Aorta (tissue), 5 donors: ENCODE results near the gene SPIRE1. TPM values are rescaled to one million over a fixed set of nuclear protein-coding genes. Genes with fewer than 3 reads are reported as not detected.
A peak's percentile ranks its signal among the peaks of the same experiment; 100 is the strongest.

ENCODE experiments used
- ATAC-seq: fragments of 200-7000 bp; cut with Tn5 transposase; one replicate; pipeline ENCODE4 v1.9.1; 2022; ENCODE audit warnings: moderate library complexity; ENCODE audit not compliant: low FRiP score
- DNase-seq, 2 donors: peaks; one replicate each; pipeline ENCODE4 v3.0.0-alpha.2; 2020
- H3K27ac ChIP-seq, 2 donors: one replicate each; pipeline ENCODE4 v1.5.1; 2013; ENCODE audit warnings: low read length in 2 of 2, mild to moderate bottlenecking in 2 of 2, moderate library complexity in 2 of 2, control low read depth in 1 of 2, inconsistent platforms in 1 of 2, low read depth in 1 of 2
- H3K27me3 ChIP-seq, 2 donors: one replicate each; pipeline ENCODE4 v1.6.1; 2013; ENCODE audit warnings: control low read depth in 1 of 2, low read length in 1 of 2, mild to moderate bottlenecking in 1 of 2, moderate library complexity in 1 of 2; ENCODE audit not compliant: insufficient read depth in 2 of 2, control insufficient read depth in 1 of 2
- H3K36me3 ChIP-seq, 2 donors: one replicate each; pipeline ENCODE4 v1.6.1; 2013; ENCODE audit warnings: control low read depth in 1 of 2, low read length in 1 of 2, mild to moderate bottlenecking in 1 of 2; ENCODE audit not compliant: insufficient read depth in 2 of 2, control insufficient read depth in 1 of 2
- H3K4me1 ChIP-seq, 2 donors: one replicate each; pipeline ENCODE4 v1.6.1; 2013; ENCODE audit warnings: low read length in 2 of 2, control low read depth in 1 of 2, mild to moderate bottlenecking in 1 of 2, moderate library complexity in 1 of 2; ENCODE audit not compliant: insufficient read depth in 2 of 2, control insufficient read depth in 1 of 2
- H3K4me3 ChIP-seq, 2 donors: one replicate each; pipeline ENCODE4 v1.5.1; 2013; ENCODE audit warnings: low read length in 2 of 2, control low read depth in 1 of 2, mild to moderate bottlenecking in 1 of 2
- H3K9me3 ChIP-seq: one replicate; pipeline ENCODE4 v1.6.1; 2013; ENCODE audit warnings: mild to moderate bottlenecking, low read length; ENCODE audit not compliant: control insufficient read depth
- WGBS, 2 donors: extraction: QIAGEN DNeasy Blood & Tissue Kit; methylation state at CpG; one replicate each; pipeline ENCODE4 v1.1.7; 2013; 5-methylcytosine and 5-hydroxymethylcytosine counted together
- intact Hi-C, 2 donors: fragments of 100-400 bp; cut with DNase I; formaldehyde crosslinking; loops; one replicate each; pipeline versions ENCODE4 v1.14.2 to v1.15.0; 2022
- polyA plus RNA-seq, 2 donors: library from polyadenylated mRNA; stranded (reverse); fragments of 200-250 nt; gene quantifications; one replicate each; pipeline ENCODE4 v1.2.3, GENCODE V29; 2013
- total RNA-seq, 2 donors: library from RNA; stranded (reverse); fragmentation: NEBNext Ultra II Directional; extraction: Animal tissue kit (Norgen Biotek cat#: 25700); gene quantifications; one replicate each; pipeline ENCODE4 v1.2.1, GENCODE V29; 2021
- donor health status: healthy with polysubstance abuse.
- donor health status: Bipolar disorder and iron deficiency.
- donor health status: DM: no; HTN: no; CAD: no.
- donor health status: DM: no; HTN: no; CAD: no.
- donor health status: DM: yes; HTN: yes; CAD: no.

SPIRE1 gene
- total and polyA plus RNA-seq, 4 donors = 14.9 to 48.5 (median 28.2) TPM

- Histone ChIP-seq H3K4me3 (no peak overlapping the region), H3K9me3 (no peaks in the 10 kb centered on the region), H3K27me3 (no peaks in the 10 kb centered on the region), H3K36me3 (no peaks in the 10 kb centered on the region), H3K27ac (no peak overlapping the region), H3K4me1 (no peaks in the 10 kb centered on the region)
- intact Hi-C loops = no loop called here
- WGBS, 2 donors = 95 to 96% methylated on average over 5 of the region's 5 CpGs
- no peak for DNase-seq
- ATAC-seq = no peak
Measured at GRCh38 chr18:12621742-12622306, 36.1 kb downstream of the SPIRE1 start.

GRCh38 chr18:12615748-12616147 lies 42.2 kb downstream of the SPIRE1 start:
- Histone ChIP-seq H3K4me1 (no peaks in the 10 kb centered on the region), H3K27me3 (no peaks in the 10 kb centered on the region), H3K36me3 (no peaks in the 10 kb centered on the region), H3K9me3 (no peaks in the 10 kb centered on the region), H3K4me3 (no peak overlapping the region), H3K27ac (no peak overlapping the region)
- DNase-seq = no peak
- intact Hi-C loops = no loop called here
- WGBS, 2 donors = 34 to 40% methylated on average over 2 of the region's 2 CpGs
- ATAC-seq = no peak

GRCh38 chr18:12608301-12608700 lies 49.6 kb downstream of the SPIRE1 start:
- WGBS, 2 donors = 60 to 79% methylated on average over 1 of the region's 1 CpG
- DNase-seq (no peak), ATAC-seq (no peak)
- Histone ChIP-seq H3K4me3 (no peak overlapping the region), H3K36me3 (no peaks in the 10 kb centered on the region), H3K4me1 (peaks cover 2 to 4% of the 10 kb centered on the region in 2 donors), H3K27me3 (no peaks in the 10 kb centered on the region), H3K9me3 (no peaks in the 10 kb centered on the region), H3K27ac (no peak overlapping the region)
- intact Hi-C loops = no loop called here

GRCh38 chr18:12606592-12607315 lies 51.2 kb downstream of the SPIRE1 start:
- H3K9me3 ChIP-seq = no peaks in the 10 kb centered on the region
- H3K27me3 ChIP-seq = no peaks in the 10 kb centered on the region
- H3K36me3 ChIP-seq = no peaks in the 10 kb centered on the region
- no peak overlapping the region for H3K27ac ChIP-seq
- no peak overlapping the region for H3K4me3 ChIP-seq
- ATAC-seq (peak; percentile 45), DNase-seq (no peak)
- WGBS, 2 donors = 72% methylated on average over 10 of the region's 10 CpGs
- intact Hi-C loops = no loop called here
- H3K4me1 ChIP-seq = peaks cover 2 to 4% of the 10 kb centered on the region in 2 donors

GRCh38 chr18:12604445-12605007 lies 53.4 kb downstream of the SPIRE1 start:
- ATAC-seq = no peak
- Histone ChIP-seq H3K36me3 (no peaks in the 10 kb centered on the region), H3K4me1 (peaks cover 0 to 3% of the 10 kb centered on the region in 2 donors), H3K9me3 (no peaks in the 10 kb centered on the region), H3K27me3 (no peaks in the 10 kb centered on the region), H3K4me3 (no peak overlapping the region), H3K27ac (no peak overlapping the region)
- WGBS, 2 donors = 67 to 71% methylated on average over 3 of the region's 3 CpGs
- no peak for DNase-seq
- intact Hi-C loops = no loop called here

- no peaks in the 10 kb centered on the region for H3K27me3 ChIP-seq
- no peak overlapping the region for H3K27ac ChIP-seq
- WGBS, 2 donors = 63 to 64% methylated on average over 3 of the region's 3 CpGs
- no peaks in the 10 kb centered on the region for H3K36me3 ChIP-seq
- intact Hi-C loops = loop anchor here in 1 of 2 donors (10.0 kb wide), 1 partner anchor 55 kb away; the partner anchor contains the start of gene SPIRE1
- no peak for ATAC-seq
- H3K4me1 ChIP-seq = peaks cover 2 to 7% of the 10 kb centered on the region in 2 donors
- H3K9me3 ChIP-seq = no peaks in the 10 kb centered on the region
- DNase-seq = no peak
- no peak overlapping the region for H3K4me3 ChIP-seq
Measured at GRCh38 chr18:12599966-12600365, 57.9 kb downstream of the SPIRE1 start.

GRCh38 chr18:12599543-12599942 lies 58.4 kb downstream of the SPIRE1 start:
- Histone ChIP-seq H3K27ac (no peak overlapping the region), H3K36me3 (no peaks in the 10 kb centered on the region), H3K27me3 (no peaks in the 10 kb centered on the region), H3K4me1 (peaks cover 2 to 7% of the 10 kb centered on the region in 2 donors), H3K9me3 (no peaks in the 10 kb centered on the region), H3K4me3 (no peak overlapping the region)
- intact Hi-C loops = loop anchor here in 1 of 2 donors (10.0 kb wide), 1 partner anchor 55 kb away; the partner anchor contains the start of gene SPIRE1
- DNase-seq = no peak
- ATAC-seq = no peak

GRCh38 chr18:12598181-12598930 lies 59.6 kb downstream of the SPIRE1 start:
- 19 to 20% methylated on average over 3 of the region's 3 CpGs for WGBS, 2 donors
- ATAC-seq (no peak), DNase-seq (no peak)
- Histone ChIP-seq H3K36me3 (no peaks in the 10 kb centered on the region), H3K27me3 (no peaks in the 10 kb centered on the region), H3K4me1 (peaks cover 2 to 7% of the 10 kb centered on the region in 2 donors), H3K27ac (peak overlapping the region; percentile 33 to 43), H3K4me3 (no peak overlapping the region), H3K9me3 (no peaks in the 10 kb centered on the region)
- intact Hi-C loops = loop anchor here in 1 of 2 donors (10.0 kb wide), 1 partner anchor 56 kb away; the partner anchor contains the start of gene SPIRE1
